A673 (cell line): ENCODE data around the gene HIBCH. TPM values are rescaled to one million over a fixed set of nuclear protein-coding genes. Genes with fewer than 3 reads are reported as not detected.

Experiments
- BruUV-seq: library from RNA; stranded (reverse); fragments of 400-500 nt; replicated peaks from 2 replicates; lab custom pipeline; 2021; lab: Mats Ljungman, UMichigan
- CTCF ChIA-PET: fragments of 300-600 bp; sonication (Branson Sonifier 250); formaldehyde crosslinking; loops from one replicate; lab custom pipeline; 2022; ENCODE audit warnings: antibody characterized with exemption; lab: Charles Lee
- POLR2A ChIA-PET: fragments of 300-600 bp; sonication (Branson Sonifier 250); formaldehyde crosslinking; loops from one replicate; lab custom pipeline; 2022; ENCODE audit warnings: antibody characterized with exemption; ENCODE audit not compliant: low non-redundant PET; lab: Charles Lee
- DNase-seq: peaks from one replicate; pipeline ENCODE4 v3.0.0-alpha.2; 2015; ENCODE audit warnings: low spot score
- H3K27ac ChIP-seq: fragments of 200-600 bp; sonication (generic); 2 replicates; pipeline ENCODE4 v1.5.1; 2016; ENCODE audit warnings: mixed run types, low read depth, mild to moderate bottlenecking, mixed read lengths, antibody characterized with exemption, low read length; ENCODE audit not compliant: poor library complexity, severe bottlenecking
- H3K27me3 ChIP-seq: fragments of 200-600 bp; sonication (generic); replicated peaks from 2 replicates; pipeline ENCODE4 v1.6.1; 2017; ENCODE audit warnings: mixed run types, low read depth, mild to moderate bottlenecking, mixed read lengths, antibody characterized with exemption, low read length; ENCODE audit not compliant: insufficient read depth, poor library complexity
- H3K36me3 ChIP-seq: fragments of 200-600 bp; sonication (generic); 2 replicates; pipeline ENCODE4 v1.6.1; 2016; ENCODE audit warnings: mixed run types, mild to moderate bottlenecking, mixed read lengths, antibody characterized with exemption, low read length; ENCODE audit not compliant: insufficient read depth, poor library complexity, severe bottlenecking
- H3K4me1 ChIP-seq: fragments of 200-600 bp; sonication (generic); 2 replicates; pipeline ENCODE4 v1.6.1; 2017; ENCODE audit warnings: mixed run types, mild to moderate bottlenecking, mixed read lengths, antibody characterized with exemption, low read length; ENCODE audit not compliant: insufficient read depth, poor library complexity, severe bottlenecking
- H3K4me3 ChIP-seq: fragments of 200-600 bp; sonication (generic); 2 replicates; pipeline ENCODE4 v1.5.1; 2016; ENCODE audit warnings: low read depth, mixed run types, mild to moderate bottlenecking, mixed read lengths, low read length; ENCODE audit not compliant: poor library complexity, severe bottlenecking
- H3K9me3 ChIP-seq: fragments of 200-600 bp; sonication (generic); 2 replicates; pipeline ENCODE4 v1.6.1; 2016; ENCODE audit warnings: mixed run types, low read depth, mild to moderate bottlenecking, mixed read lengths, antibody characterized with exemption, low read length; ENCODE audit not compliant: poor library complexity, severe bottlenecking
- EZH2 ChIP-seq: fragments of 200-600 bp; sonication (generic); IDR thresholded peaks from 2 replicates; pipeline ENCODE4 v1.6.1; 2017; ENCODE audit warnings: borderline replicate concordance, low read depth, mild to moderate bottlenecking, mixed read lengths, antibody characterized with exemption, low read length; ENCODE audit not compliant: poor library complexity, severe bottlenecking
- intact Hi-C: fragments of 100-400 bp; cut with micrococcal nuclease; formaldehyde crosslinking; loops from one replicate; pipeline ENCODE4 v1.10.0; 2022; ENCODE audit not compliant: unreplicated experiment
- total RNA-seq: library from RNA; stranded (reverse); gene quantifications from 2 replicates; pipeline ENCODE4 v1.2.3, GENCODE V29; 2021
- TF ChIP-seq, protein P1 (sequence below): fragments of 300-800, 200-600 bp; sonication (generic); conservative IDR thresholded peaks from 2 replicates; pipeline ENCODE4 v1.5.1; 2017; ENCODE audit warnings: low read depth, mild to moderate bottlenecking, antibody characterized with exemption, low read length, moderate library complexity, mixed read lengths

The HIBCH gene
- total RNA-seq, 1 experiment from 2014 or later, result 43.3 TPM

DNA sequence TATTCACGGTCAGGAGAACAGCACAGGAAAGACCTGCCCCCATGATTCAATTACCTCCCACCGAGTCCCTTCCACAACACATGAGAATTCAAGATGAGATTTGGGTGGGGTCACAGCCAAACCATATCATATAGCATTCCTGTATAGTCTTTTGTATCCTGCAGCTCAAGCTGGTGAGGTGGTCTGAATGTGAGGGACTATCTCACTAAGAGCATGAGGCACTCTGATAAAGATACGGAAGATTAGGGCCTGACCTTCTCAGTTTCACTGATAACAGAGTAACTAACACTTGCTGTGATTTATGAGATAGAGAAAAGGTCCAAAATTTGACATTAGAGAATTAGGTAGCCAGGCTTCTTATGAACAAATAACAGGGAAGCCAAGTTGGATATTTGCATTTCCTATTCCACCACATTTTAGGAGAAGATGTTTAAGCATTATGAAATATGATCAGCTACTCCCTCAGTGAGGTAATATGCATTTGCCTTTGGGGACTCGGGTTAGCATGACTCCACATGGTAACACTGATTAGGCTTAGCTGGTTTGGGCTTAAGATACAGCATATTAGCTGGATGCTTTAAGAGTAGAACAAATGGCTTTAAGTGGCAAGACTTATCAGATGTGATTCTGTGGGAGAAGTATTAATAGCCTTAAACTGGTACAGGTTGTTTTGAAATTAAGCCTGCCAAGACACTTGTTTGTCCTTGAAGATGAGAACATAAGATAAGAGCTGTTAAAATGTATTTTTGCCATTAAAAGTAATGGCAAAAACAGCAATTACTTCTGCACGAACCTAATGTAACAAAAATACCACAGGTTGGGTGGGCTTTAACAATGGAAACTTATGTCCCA is 150.2 kb downstream of the HIBCH start:
- Histone ChIP-seq H3K9me3 (peaks cover 7% of the 10 kb centered on the region), H3K27me3 (no peaks in the 10 kb centered on the region), H3K4me1 (no peaks in the 10 kb centered on the region), H3K36me3 (no peaks in the 10 kb centered on the region), H3K4me3 (no peak overlapping the region), H3K27ac (no peak overlapping the region)
- intact Hi-C loops, result no loop called here
- no peak for DNase-seq
- TF ChIP-seq, protein P1, sequence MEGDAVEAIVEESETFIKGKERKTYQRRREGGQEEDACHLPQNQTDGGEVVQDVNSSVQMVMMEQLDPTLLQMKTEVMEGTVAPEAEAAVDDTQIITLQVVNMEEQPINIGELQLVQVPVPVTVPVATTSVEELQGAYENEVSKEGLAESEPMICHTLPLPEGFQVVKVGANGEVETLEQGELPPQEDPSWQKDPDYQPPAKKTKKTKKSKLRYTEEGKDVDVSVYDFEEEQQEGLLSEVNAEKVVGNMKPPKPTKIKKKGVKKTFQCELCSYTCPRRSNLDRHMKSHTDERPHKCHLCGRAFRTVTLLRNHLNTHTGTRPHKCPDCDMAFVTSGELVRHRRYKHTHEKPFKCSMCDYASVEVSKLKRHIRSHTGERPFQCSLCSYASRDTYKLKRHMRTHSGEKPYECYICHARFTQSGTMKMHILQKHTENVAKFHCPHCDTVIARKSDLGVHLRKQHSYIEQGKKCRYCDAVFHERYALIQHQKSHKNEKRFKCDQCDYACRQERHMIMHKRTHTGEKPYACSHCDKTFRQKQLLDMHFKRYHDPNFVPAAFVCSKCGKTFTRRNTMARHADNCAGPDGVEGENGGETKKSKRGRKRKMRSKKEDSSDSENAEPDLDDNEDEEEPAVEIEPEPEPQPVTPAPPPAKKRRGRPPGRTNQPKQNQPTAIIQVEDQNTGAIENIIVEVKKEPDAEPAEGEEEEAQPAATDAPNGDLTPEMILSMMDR, result no peak
- TF ChIP-seq EZH2, result no peak
- BruUV-seq, result no TSS peak
- ChIA-PET POLR2A (no interaction called here), CTCF (no interaction called here)

DNA sequence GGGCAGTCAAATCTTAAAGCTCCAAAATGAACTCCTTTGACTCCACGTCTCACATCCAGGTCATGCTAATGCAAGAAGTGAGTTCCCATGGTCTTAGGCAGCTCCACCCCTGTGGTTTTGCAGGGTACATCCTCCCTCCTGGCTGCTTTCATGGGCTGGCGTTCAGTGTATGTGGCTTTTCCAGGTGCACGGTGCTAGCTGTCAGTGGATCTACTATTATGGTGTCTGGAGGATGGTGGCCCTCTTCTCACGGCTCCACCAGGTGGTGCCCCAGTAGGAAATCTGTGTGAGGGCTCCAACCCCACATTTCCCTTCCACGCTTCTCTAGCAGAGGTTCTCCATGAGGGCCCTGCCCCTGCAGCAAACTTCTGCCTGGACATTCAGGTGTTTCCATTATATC is 151.9 kb downstream of the HIBCH start:
- Histone ChIP-seq H3K27ac (no peak overlapping the region), H3K27me3 (no peaks in the 10 kb centered on the region), H3K9me3 (peaks cover 7% of the 10 kb centered on the region), H3K4me1 (no peaks in the 10 kb centered on the region), H3K4me3 (no peak overlapping the region), H3K36me3 (no peaks in the 10 kb centered on the region)
- CTCF ChIA-PET, result no interaction called here
- intact Hi-C loops, result no loop called here
- no TSS peak for BruUV-seq
- POLR2A ChIA-PET, result no interaction called here
- DNase-seq, result no peak
- TF ChIP-seq, protein P1, result no peak

DNA sequence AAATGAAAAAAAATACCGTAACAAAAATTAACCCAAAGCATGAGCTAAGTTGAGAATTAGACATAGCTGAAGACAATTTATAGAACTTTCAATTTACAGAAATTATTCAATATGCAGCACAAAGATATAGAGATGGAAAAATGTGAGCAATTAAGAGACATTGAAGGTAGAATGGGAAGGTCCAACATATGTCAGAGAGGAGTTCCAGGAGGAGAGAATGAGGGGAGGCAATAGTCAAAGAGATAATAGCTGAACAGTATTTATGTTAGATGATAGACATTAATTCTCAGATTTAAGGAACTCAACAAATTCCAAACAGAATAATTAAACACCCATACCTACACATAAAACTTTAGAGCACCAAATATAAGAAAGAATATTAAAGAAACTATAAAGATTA is 154.1 kb downstream of the HIBCH start:
- H3K9me3 ChIP-seq, result peaks cover 7% of the 10 kb centered on the region
- no peak overlapping the region for H3K27ac ChIP-seq
- ChIA-PET CTCF (no interaction called here), POLR2A (no interaction called here)
- TF ChIP-seq, protein P1, result no peak
- no peak for TF ChIP-seq EZH2
- no peaks in the 10 kb centered on the region for H3K27me3 ChIP-seq
- H3K36me3 ChIP-seq, result no peaks in the 10 kb centered on the region
- intact Hi-C loops, result no loop called here
- no peak overlapping the region for H3K4me3 ChIP-seq
- no peak for DNase-seq
- BruUV-seq, result no TSS peak
- no peaks in the 10 kb centered on the region for H3K4me1 ChIP-seq
